Measurements from ENCODE around the gene SUN5.

GRCh38 chr20:32984196-32984595 is 20.0 kb downstream of the SUN5 start:
- TF ChIP-seq EGR1 (IDR thresholded peaks at IDR 0.05; ENCODE audit: low read depth in 2 of 2) (no peak), NR2F2 (IDR thresholded peaks at IDR 0.05) (no peak), CTCF (IDR thresholded peaks at IDR 0.05; ENCODE audit: low read depth, low read length, missing input control) (no peak), REST (IDR thresholded peaks at IDR 0.05) (no peak), FOXA2 (IDR thresholded peaks at IDR 0.05) (no peak), MAX (IDR thresholded peaks at IDR 0.05) (no peak), JUND (IDR thresholded peaks at IDR 0.05) (no peak), RAD21 (IDR thresholded peaks at IDR 0.05) (no peak), ZBTB33 (IDR thresholded peaks at IDR 0.05) (no peak), TAF1 (conservative IDR thresholded peaks at IDR 0.05) (no peak), SP1 (IDR thresholded peaks at IDR 0.05) (no peak), RXRA (IDR thresholded peaks at IDR 0.05) (no peak), YY1 (IDR thresholded peaks at IDR 0.05) (no peak), HNF4G (IDR thresholded peaks at IDR 0.05) (no peak)
